ENCODE data around the gene SUSD2. TPM values are rescaled to one million over a fixed set of nuclear protein-coding genes. Genes with fewer than 3 reads are reported as not detected.
"Not testable (repeated sequence)": the region's sequence is repeated elsewhere in the genome, so short reads cannot be mapped to it uniquely, and the experiment has no call there.

Gene SUSD2
- polyA plus RNA-seq, 1 of the 3 experiments (the other 2 are of a cell fraction), result 0.82 TPM

- H3K4me2 ChIP-seq; H3K9ac ChIP-seq; H3K79me2 ChIP-seq (ENCODE audit: insufficient read depth); H3K27me3 ChIP-seq (ENCODE audit: insufficient read depth); H3K9me2 ChIP-seq; DNase-seq; H2AFZ ChIP-seq (ENCODE audit: low read depth); H4K20me1 ChIP-seq (ENCODE audit: insufficient read depth); H3F3A ChIP-seq (replicated peaks; ENCODE audit: insufficient read depth); H3K36me3 ChIP-seq (replicated peaks in 1 of 2; ENCODE audit: control insufficient read depth in 1 of 2, insufficient read depth in 2 of 2, low read length in 1 of 2); POLR2A ChIA-PET; H3K9me3 ChIP-seq; H3K4me3 ChIP-seq (ENCODE audit: low read depth in 2 of 2, low read length in 1 of 2); H3K27ac ChIP-seq (ENCODE audit: low read depth in 2 of 2, low read length in 1 of 2): not testable (repeated sequence)
- CTCF ChIA-PET, result interaction anchor here (1.3 kb wide), 1 partner anchor 21 kb away, joined by 3 read pairs; no protein-coding TSS in a partner anchor
- 96% methylated on average over 6 of the region's 6 CpGs for WGBS (ENCODE audit: low lambda C conversion rate)
- peaks cover 10 to 18% of the 10 kb centered on the region in 2 experiments; a peak in 1 of 4 replicates for H3K4me1 ChIP-seq (ENCODE audit: control insufficient read depth in 1 of 2, insufficient read depth in 2 of 2, low read depth in 1 of 2, low read length in 1 of 2)
These were observed 44.8 kb upstream of the SUSD2 start for GRCh38 chr22:24136533-24136932.

GRCh38 chr22:24137595-24137994, 43.7 kb upstream of the SUSD2 start:
- H3K9me2 ChIP-seq, result no peaks in the 10 kb centered on the region
- peak overlapping the region; percentile 14 for H3K4me2 ChIP-seq
- H3K27me3 ChIP-seq (ENCODE audit: insufficient read depth), result no peaks in the 10 kb centered on the region
- H4K20me1 ChIP-seq (ENCODE audit: insufficient read depth), result no peaks in the 10 kb centered on the region
- no peak overlapping the region for H3K4me3 ChIP-seq (ENCODE audit: low read depth in 2 of 2, low read length in 1 of 2)
- peaks cover 10 to 18% of the 10 kb centered on the region in 2 experiments; a peak in 1 of 4 replicates for H3K4me1 ChIP-seq (ENCODE audit: control insufficient read depth in 1 of 2, insufficient read depth in 2 of 2, low read depth in 1 of 2, low read length in 1 of 2)
- WGBS (ENCODE audit: low lambda C conversion rate), result 60% methylated on average over 2 of the region's 2 CpGs
- H3K27ac ChIP-seq (ENCODE audit: low read depth in 2 of 2, low read length in 1 of 2), result peak overlapping the region; percentile 26 to 66; a peak in 2 of 4 replicates
- ChIA-PET CTCF (no interaction called here), POLR2A (no interaction called here)
- H3K9me3 ChIP-seq, result no peaks in the 10 kb centered on the region
- DNase-seq, result no peak
- TF ChIP-seq TAF1 (IDR thresholded peaks at IDR 0.05; ENCODE audit: borderline replicate concordance, low read depth, low read length) (no peak), EP300 (IDR thresholded peaks at IDR 0.05; ENCODE audit: borderline replicate concordance in 1 of 2, low read depth in 1 of 2, low read length in 1 of 2) (no peak), IRF3 (IDR thresholded peaks at IDR 0.05; ENCODE audit: low read depth, low read length) (no peak), NFIC (IDR thresholded peaks at IDR 0.05; ENCODE audit: borderline replicate concordance) (peak; percentile 61)
- H3K36me3 ChIP-seq (replicated peaks in 1 of 2; ENCODE audit: control insufficient read depth in 1 of 2, insufficient read depth in 2 of 2, low read length in 1 of 2), result peaks cover 0 to 6% of the 10 kb centered on the region in 2 experiments
- no peak overlapping the region for H3K9ac ChIP-seq
- H2AFZ ChIP-seq (ENCODE audit: low read depth), result no peak overlapping the region
- H3K79me2 ChIP-seq (ENCODE audit: insufficient read depth), result no peaks in the 10 kb centered on the region
- peaks cover 7% of the 10 kb centered on the region for H3F3A ChIP-seq (replicated peaks; ENCODE audit: insufficient read depth)

GRCh38 chr22:24138649-24139420, 42.5 kb upstream of the SUSD2 start:
- Histone ChIP-seq H3K9me3 (no peaks in the 10 kb centered on the region), H3K27me3 (ENCODE audit: insufficient read depth) (no peaks in the 10 kb centered on the region), H3K4me2 (no peak overlapping the region; the same call in 1 of the 2 replicates), H2AFZ (ENCODE audit: low read depth) (no peak overlapping the region), H3K4me1 (ENCODE audit: control insufficient read depth in 1 of 2, insufficient read depth in 2 of 2, low read depth in 1 of 2, low read length in 1 of 2) (peaks cover 10 to 21% of the 10 kb centered on the region in 2 experiments; a peak in 1 of 4 replicates), H3K4me3 (ENCODE audit: low read depth in 2 of 2, low read length in 1 of 2) (no peak overlapping the region), H3K36me3 (replicated peaks in 1 of 2; ENCODE audit: control insufficient read depth in 1 of 2, insufficient read depth in 2 of 2, low read length in 1 of 2) (peaks cover 0 to 6% of the 10 kb centered on the region in 2 experiments), H3K79me2 (ENCODE audit: insufficient read depth) (no peaks in the 10 kb centered on the region), H3K27ac (ENCODE audit: low read depth in 2 of 2, low read length in 1 of 2) (peak overlapping the region; percentile 26 to 29; a peak in 3 of 4 replicates), H3K9me2 (no peaks in the 10 kb centered on the region), H3F3A (replicated peaks; ENCODE audit: insufficient read depth) (peaks cover 7% of the 10 kb centered on the region), H3K9ac (no peak overlapping the region), H4K20me1 (ENCODE audit: insufficient read depth) (no peaks in the 10 kb centered on the region)
- 96% methylated on average over 7 of the region's 7 CpGs for WGBS (ENCODE audit: low lambda C conversion rate)
- CTCF ChIA-PET, result interaction anchor here (0.9 to 3.2 kb wide), 3 partner anchors 18 to 45 kb away, joined by 3 to 21 read pairs (median 3); no protein-coding TSS in a partner anchor
- DNase-seq, result no peak
- POLR2A ChIA-PET, result no interaction called here
- TF ChIP-seq REST (IDR thresholded peaks at IDR 0.05; ENCODE audit: low read depth, low read length) (no peak), SIN3A (IDR thresholded peaks at IDR 0.05; ENCODE audit: borderline replicate concordance, low read depth, low read length) (no peak)

Data from SK-N-SH (cell line).